Neural progenitor cell (in vitro differentiated cells): ENCODE measurements around the gene SUMO3. TPM values are rescaled to one million over a fixed set of nuclear protein-coding genes. Genes with fewer than 3 reads are reported as not detected.

ENCODE experiments used
- DNase-seq: peaks from one replicate; pipeline ENCODE4 v3.0.0-alpha.2; 2016; ENCODE audit warnings: low spot score
- H2AFZ ChIP-seq: fragments of 200-600 bp; sonication (generic); replicated peaks from 2 replicates; pipeline ENCODE4 v1.6.1; 2016; ENCODE audit warnings: antibody characterized with exemption
- H3F3A ChIP-seq: fragments of 200-600 bp; sonication (generic); 2 replicates; pipeline ENCODE4 v1.6.1; 2016; ENCODE audit warnings: antibody characterized with exemption, low read depth
- H3K27ac ChIP-seq: fragments of 200-600 bp; sonication (generic); 2 replicates; pipeline ENCODE4 v1.5.1; 2016; ENCODE audit warnings: mild to moderate bottlenecking
- H3K27me3 ChIP-seq: fragments of 200-600 bp; sonication (generic); 2 replicates; pipeline ENCODE4 v1.6.1; 2016; ENCODE audit warnings: mild to moderate bottlenecking, moderate library complexity
- H3K36me3 ChIP-seq: fragments of 200-600 bp; sonication (generic); 2 replicates; pipeline ENCODE4 v1.5.1; 2016
- H3K4me1 ChIP-seq: fragments of 200-600 bp; sonication (generic); 2 replicates; pipeline ENCODE4 v1.6.1; 2016; ENCODE audit warnings: mixed run types
- H3K4me2 ChIP-seq: fragments of 200-600 bp; sonication (generic); 2 replicates; pipeline ENCODE4 v1.6.1; 2016
- H3K4me3 ChIP-seq: fragments of 200-600 bp; sonication (generic); 2 replicates; pipeline ENCODE4 v1.5.1; 2016
- H3K79me2 ChIP-seq: fragments of 200-600 bp; sonication (generic); 2 replicates; pipeline ENCODE4 v1.6.1; 2016; ENCODE audit warnings: low read depth
- H3K9ac ChIP-seq: fragments of 200-600 bp; sonication (generic); 2 replicates; pipeline ENCODE4 v1.6.1; 2016
- H3K9me3 ChIP-seq: fragments of 200-600 bp; sonication (generic); 2 replicates; pipeline ENCODE4 v1.5.1; 2016; ENCODE audit warnings: low read depth
- H4K20me1 ChIP-seq: fragments of 200-600 bp; sonication (generic); 2 replicates; pipeline ENCODE4 v1.6.1; 2016; ENCODE audit warnings: low read depth
- H3K27ac Mint-ChIP-seq: 3 replicates; pipeline ENCODE4 v1.8.0; 2021; ENCODE audit warnings: mixed read lengths
- H3K27me3 Mint-ChIP-seq: 2 replicates; pipeline ENCODE4 v1.8.0; 2022; ENCODE audit warnings: low read depth, mild to moderate bottlenecking, inconsistent platforms, moderate library complexity, mixed read lengths; ENCODE audit not compliant: insufficient read depth
- H3K36me3 Mint-ChIP-seq: 3 replicates; pipeline ENCODE4 v1.8.0; 2021; ENCODE audit warnings: mixed read lengths
- H3K4me1 Mint-ChIP-seq: 3 replicates; pipeline ENCODE4 v1.8.0; 2021; ENCODE audit warnings: mixed read lengths
- H3K4me3 Mint-ChIP-seq: 3 replicates; pipeline ENCODE4 v1.8.0; 2021; ENCODE audit warnings: mild to moderate bottlenecking, moderate library complexity, mixed read lengths
- H3K9me3 Mint-ChIP-seq: 3 replicates; pipeline ENCODE4 v1.8.0; 2020; ENCODE audit warnings: mixed read lengths
- EZH2 ChIP-seq: fragments of 200-600 bp; sonication (generic); IDR thresholded peaks from 2 replicates; pipeline ENCODE4 v1.6.1; 2017; ENCODE audit warnings: antibody characterized with exemption, mild to moderate bottlenecking, moderate library complexity
- EZH2phosphoT487 ChIP-seq: fragments of 200-600 bp; sonication (generic); IDR thresholded peaks from 2 replicates; pipeline ENCODE4 v1.6.1; 2017; ENCODE audit warnings: antibody characterized with exemption
- total RNA-seq: library from RNA; depleted of rRNA; stranded (reverse); fragments of >200 nt; gene quantifications from 2 replicates; pipeline ENCODE4 v1.2.3, GENCODE V29; 2015; ENCODE audit warnings: low replicate concordance
- TF ChIP-seq, protein P1 (sequence below): fragments of 200-600 bp; sonication (generic); IDR thresholded peaks from 2 replicates; pipeline ENCODE4 v1.5.1; 2017; ENCODE audit warnings: antibody characterized with exemption, mild to moderate bottlenecking

SUMO3 gene
- total RNA-seq, 1 donor from 2014 or later: 135 TPM

- peaks cover 9% of the 10 kb centered on the region for H3K4me1 Mint-ChIP-seq
- peaks cover 55% of the 10 kb centered on the region for H3K79me2 ChIP-seq
- TF ChIP-seq, protein P1, sequence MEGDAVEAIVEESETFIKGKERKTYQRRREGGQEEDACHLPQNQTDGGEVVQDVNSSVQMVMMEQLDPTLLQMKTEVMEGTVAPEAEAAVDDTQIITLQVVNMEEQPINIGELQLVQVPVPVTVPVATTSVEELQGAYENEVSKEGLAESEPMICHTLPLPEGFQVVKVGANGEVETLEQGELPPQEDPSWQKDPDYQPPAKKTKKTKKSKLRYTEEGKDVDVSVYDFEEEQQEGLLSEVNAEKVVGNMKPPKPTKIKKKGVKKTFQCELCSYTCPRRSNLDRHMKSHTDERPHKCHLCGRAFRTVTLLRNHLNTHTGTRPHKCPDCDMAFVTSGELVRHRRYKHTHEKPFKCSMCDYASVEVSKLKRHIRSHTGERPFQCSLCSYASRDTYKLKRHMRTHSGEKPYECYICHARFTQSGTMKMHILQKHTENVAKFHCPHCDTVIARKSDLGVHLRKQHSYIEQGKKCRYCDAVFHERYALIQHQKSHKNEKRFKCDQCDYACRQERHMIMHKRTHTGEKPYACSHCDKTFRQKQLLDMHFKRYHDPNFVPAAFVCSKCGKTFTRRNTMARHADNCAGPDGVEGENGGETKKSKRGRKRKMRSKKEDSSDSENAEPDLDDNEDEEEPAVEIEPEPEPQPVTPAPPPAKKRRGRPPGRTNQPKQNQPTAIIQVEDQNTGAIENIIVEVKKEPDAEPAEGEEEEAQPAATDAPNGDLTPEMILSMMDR: no peak
- TF ChIP-seq EZH2 (no peak), EZH2phosphoT487 (no peak)
Observed at GRCh38 chr21:44813149-44813548, 4.7 kb downstream of the SUMO3 start.

DNA sequence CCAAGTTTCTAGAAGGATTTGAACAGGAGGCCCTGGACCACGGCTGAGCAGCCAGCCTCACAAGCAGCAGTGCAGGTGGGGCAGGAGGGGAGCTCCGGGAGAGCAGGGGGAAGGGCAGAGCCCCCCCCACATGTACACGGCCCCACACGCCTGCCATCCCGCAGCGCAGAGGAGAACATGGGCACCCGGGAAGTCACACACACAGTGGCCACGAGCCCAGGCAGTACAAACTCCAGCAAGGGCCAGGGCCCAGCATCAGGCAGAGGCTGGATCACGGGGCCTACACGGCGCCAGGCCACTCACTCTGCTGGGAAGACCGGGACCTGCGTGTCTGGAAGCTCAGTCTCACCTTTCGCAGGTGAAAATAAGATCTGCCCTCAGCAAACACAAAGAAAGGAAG lies 5.2 kb downstream of the SUMO3 start:
- Histone ChIP-seq H3K4me1 (no peaks in the 10 kb centered on the region), H4K20me1 (peaks cover 48% of the 10 kb centered on the region), H3F3A (peaks cover 5% of the 10 kb centered on the region), H3K79me2 (peaks cover 55% of the 10 kb centered on the region), H3K9me3 (no peaks in the 10 kb centered on the region), H3K9ac (no peak overlapping the region), H3K4me3 (no peak overlapping the region), H3K4me2 (no peak overlapping the region), H3K27me3 (no peaks in the 10 kb centered on the region), H3K27ac (no peak overlapping the region), H3K36me3 (no peaks in the 10 kb centered on the region), H2AFZ (no peak overlapping the region)
- H3K9me3 Mint-ChIP-seq: no peaks in the 10 kb centered on the region
- no peak for TF ChIP-seq EZH2
- no peak for TF ChIP-seq EZH2phosphoT487
- TF ChIP-seq, protein P1: no peak
- H3K27ac Mint-ChIP-seq: no peak overlapping the region
- H3K4me3 Mint-ChIP-seq: no peak overlapping the region
- no peak for DNase-seq
- H3K27me3 Mint-ChIP-seq: peaks cover 3% of the 10 kb centered on the region
- H3K4me1 Mint-ChIP-seq: peaks cover 9% of the 10 kb centered on the region
- peaks cover 8% of the 10 kb centered on the region for H3K36me3 Mint-ChIP-seq

More at GRCh38 chr21:44813149-44813548, 4.7 kb downstream of the SUMO3 start:
- Histone ChIP-seq H4K20me1 (peaks cover 48% of the 10 kb centered on the region), H3K27ac (no peak overlapping the region), H3K4me3 (no peak overlapping the region), H3K4me1 (no peaks in the 10 kb centered on the region), H3K27me3 (no peaks in the 10 kb centered on the region), H2AFZ (no peak overlapping the region), H3K36me3 (no peaks in the 10 kb centered on the region), H3F3A (peaks cover 5% of the 10 kb centered on the region), H3K9ac (no peak overlapping the region), H3K4me2 (no peak overlapping the region), H3K9me3 (no peaks in the 10 kb centered on the region)
- H3K27me3 Mint-ChIP-seq: peaks cover 3% of the 10 kb centered on the region
- DNase-seq: no peak
- no peak overlapping the region for H3K27ac Mint-ChIP-seq
- no peak overlapping the region for H3K4me3 Mint-ChIP-seq
- peaks cover 8% of the 10 kb centered on the region for H3K36me3 Mint-ChIP-seq
- H3K9me3 Mint-ChIP-seq: no peaks in the 10 kb centered on the region

DNA sequence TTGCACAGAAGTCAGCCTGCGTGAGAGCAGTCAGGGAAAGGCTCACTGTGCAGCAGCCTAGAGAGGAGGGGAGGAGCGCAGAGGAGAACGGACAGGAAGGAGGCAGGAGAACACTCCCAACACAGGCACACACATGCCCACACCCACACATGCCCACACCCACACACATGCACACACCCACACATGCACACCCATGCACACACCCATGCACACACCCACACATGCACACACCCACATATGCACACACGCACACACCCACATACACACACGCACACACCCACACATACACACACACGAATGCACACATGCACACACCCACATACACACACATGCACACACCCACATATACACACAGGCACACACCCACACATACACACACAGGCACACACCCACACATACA lies 7.1 kb downstream of the SUMO3 start:
- no peaks in the 10 kb centered on the region for H3K4me1 ChIP-seq
- H3K9me3 ChIP-seq: no peaks in the 10 kb centered on the region
- peaks cover 39% of the 10 kb centered on the region for H3K79me2 ChIP-seq
- H3K4me2 ChIP-seq: no peak overlapping the region
- H4K20me1 ChIP-seq: peaks cover 34% of the 10 kb centered on the region
- H3K4me3 ChIP-seq: no peak overlapping the region
- H3K27ac ChIP-seq: no peak overlapping the region
- no peak overlapping the region for H3K9ac ChIP-seq
- no peak overlapping the region for H2AFZ ChIP-seq
- Mint-ChIP-seq H3K36me3 (peaks cover 12% of the 10 kb centered on the region), H3K4me3 (no peak overlapping the region), H3K4me1 (peaks cover 3% of the 10 kb centered on the region), H3K27me3 (no peaks in the 10 kb centered on the region), H3K27ac (no peak overlapping the region), H3K9me3 (no peaks in the 10 kb centered on the region)
- no peaks in the 10 kb centered on the region for H3F3A ChIP-seq
- no peaks in the 10 kb centered on the region for H3K36me3 ChIP-seq
- DNase-seq: no peak
- TF ChIP-seq, protein P1: no peak
- TF ChIP-seq EZH2phosphoT487 (no peak), EZH2 (no peak)
- no peaks in the 10 kb centered on the region for H3K27me3 ChIP-seq
